ENCODE results near the gene SNRPD1. TPM values are rescaled to one million over a fixed set of nuclear protein-coding genes. Genes with fewer than 3 reads are reported as not detected.

The SNRPD1 gene
- total and polyA plus RNA-seq, 2 experiments from 2014 or later = 35.7 to 700 TPM

- TF ChIP-seq REST (IDR thresholded peaks at IDR 0.05; ENCODE audit: unreplicated experiment) (no peak), EZH2phosphoT487 (IDR thresholded peaks at IDR 0.05; ENCODE audit: unreplicated experiment) (no peak), EZH2 (IDR thresholded peaks at IDR 0.05; ENCODE audit: low read depth, unreplicated experiment) (no peak), ZNF114 (CRISPR knock-in tag; IDR thresholded peaks at IDR 0.05) (no peak), POLR2AphosphoS5 (IDR thresholded peaks at IDR 0.05; ENCODE audit: low read depth) (no peak), CTCF (conservative IDR thresholded peaks at IDR 0.05; ENCODE audit: low read depth in 2 of 2) (no peak), ETS1 (IDR thresholded peaks at IDR 0.05) (no peak), NANOG (IDR thresholded peaks at IDR 0.05; ENCODE audit: borderline replicate concordance) (no peak), STAT1 (IDR thresholded peaks at IDR 0.05; ENCODE audit: unreplicated experiment) (no peak), JUNB (IDR thresholded peaks at IDR 0.05; ENCODE audit: unreplicated experiment) (no peak), CREB1 (CRISPR knock-in tag; IDR thresholded peaks at IDR 0.05; ENCODE audit: low read depth) (no peak)
Measured at GRCh38 chr18:21598726-21599584, 13.2 kb upstream of the SNRPD1 start (continued).

Data from GM23338 (cell line).